Suppressor macrophage treated with lipopolysaccharide for 1 hour (primary cell): Measurements from ENCODE around the gene MGAT4A.
A peak's percentile ranks its signal among the peaks of the same experiment; 100 is the strongest.

ENCODE experiments used
- DNase-seq, 3 donors: peaks; one replicate each; pipeline ENCODE4 v3.0.0-alpha.2; 2020 to 2022

MGAT4A gene

GRCh38 chr2:98731041-98731893 lies at the start of gene MGAT4A:
Gene MGAT4A (minus strand): TSS chr2:98731132. CDS start chr2:98726332, 4,800 bp downstream.
- peak; percentile 83 to 94 (median 86) for DNase-seq

GRCh38 chr2:98778741-98779483 lies 48.0 kb upstream of the MGAT4A start:
- DNase-seq: no peak

- DNase-seq: no peak
Observed at GRCh38 chr2:98778151-98778550, 47.2 kb upstream of the MGAT4A start.

GRCh38 chr2:98777710-98778109 lies 46.8 kb upstream of the MGAT4A start:
- no peak for DNase-seq

- DNase-seq: no peak
Observed at GRCh38 chr2:98777076-98777475, 46.1 kb upstream of the MGAT4A start.

- no peak for DNase-seq
Observed at GRCh38 chr2:98776136-98776535, 45.2 kb upstream of the MGAT4A start.

- no peak for DNase-seq
Observed at GRCh38 chr2:98775146-98775986, 44.4 kb upstream of the MGAT4A start.

GRCh38 chr2:98773907-98774306 lies 43.0 kb upstream of the MGAT4A start:
- no peak for DNase-seq

- no peak for DNase-seq
Observed at GRCh38 chr2:98773169-98773568, 42.2 kb upstream of the MGAT4A start.

GRCh38 chr2:98772536-98772935 lies 41.6 kb upstream of the MGAT4A start:
- no peak for DNase-seq

GRCh38 chr2:98771721-98772524 lies 41.0 kb upstream of the MGAT4A start:
- peak in 2 of 3 donors; percentile 44 to 59 for DNase-seq

- DNase-seq: no peak
Observed at GRCh38 chr2:98771264-98771663, 40.3 kb upstream of the MGAT4A start.

- DNase-seq: no peak
Observed at GRCh38 chr2:98769784-98770183, 38.9 kb upstream of the MGAT4A start.

GRCh38 chr2:98769114-98769476 lies 38.2 kb upstream of the MGAT4A start:
- DNase-seq: no peak

- peak; percentile 74 to 86 (median 84) for DNase-seq
Observed at GRCh38 chr2:98768384-98769113, 37.6 kb upstream of the MGAT4A start.

GRCh38 chr2:98764499-98764898 lies 33.6 kb upstream of the MGAT4A start:
- DNase-seq: peak; percentile 54 to 89 (median 81)

GRCh38 chr2:98763209-98763951 lies 32.4 kb upstream of the MGAT4A start:
- DNase-seq: no peak

GRCh38 chr2:98761909-98762308 lies 31.0 kb upstream of the MGAT4A start:
- DNase-seq: no peak

- DNase-seq: peak in 2 of 3 donors; percentile 48 to 52
Observed at GRCh38 chr2:98761267-98761781, 30.4 kb upstream of the MGAT4A start.

- peak; percentile 53 to 71 (median 67) for DNase-seq
Observed at GRCh38 chr2:98759827-98760625, 29.1 kb upstream of the MGAT4A start.
